ENCODE measurements around the gene CFAP53. TPM values are rescaled to one million over a fixed set of nuclear protein-coding genes. Genes with fewer than 3 reads are reported as not detected.

Gene CFAP53
- total RNA-seq, 1 experiment from 2014 or later, result 0.15 TPM

GRCh38 chr18:50307400-50307737 is 41.1 kb upstream of the CFAP53 start:
- Mint-ChIP-seq H3K4me3 (peak overlapping the region; percentile 67 to 74), H3K27me3 (ENCODE audit: low read depth) (peaks cover 74% of the 10 kb centered on the region), H3K27ac (no peak overlapping the region), H3K9me3 (peaks cover 4 to 7% of the 10 kb centered on the region in 2 experiments; a peak in 4 of 5 replicates), H3K36me3 (ENCODE audit: insufficient read depth in 1 of 3, low read depth in 3 of 3) (no peaks in the 10 kb centered on the region), H3K4me1 (peaks cover 4 to 6% of the 10 kb centered on the region in 2 experiments; a peak in 3 of 4 replicates)
- no peaks in the 10 kb centered on the region for H3K79me1 ChIP-seq (ENCODE audit: insufficient read depth, low read depth, low read length, poor library complexity, severe bottlenecking)
- H2BK20ac ChIP-seq (ENCODE audit: low read depth, low read length, poor library complexity, severe bottlenecking), result no peak overlapping the region
- no peak overlapping the region for H4K8ac ChIP-seq (replicated peaks; ENCODE audit: insufficient read length, low read depth, low read length)
- TF ChIP-seq, protein P1, sequence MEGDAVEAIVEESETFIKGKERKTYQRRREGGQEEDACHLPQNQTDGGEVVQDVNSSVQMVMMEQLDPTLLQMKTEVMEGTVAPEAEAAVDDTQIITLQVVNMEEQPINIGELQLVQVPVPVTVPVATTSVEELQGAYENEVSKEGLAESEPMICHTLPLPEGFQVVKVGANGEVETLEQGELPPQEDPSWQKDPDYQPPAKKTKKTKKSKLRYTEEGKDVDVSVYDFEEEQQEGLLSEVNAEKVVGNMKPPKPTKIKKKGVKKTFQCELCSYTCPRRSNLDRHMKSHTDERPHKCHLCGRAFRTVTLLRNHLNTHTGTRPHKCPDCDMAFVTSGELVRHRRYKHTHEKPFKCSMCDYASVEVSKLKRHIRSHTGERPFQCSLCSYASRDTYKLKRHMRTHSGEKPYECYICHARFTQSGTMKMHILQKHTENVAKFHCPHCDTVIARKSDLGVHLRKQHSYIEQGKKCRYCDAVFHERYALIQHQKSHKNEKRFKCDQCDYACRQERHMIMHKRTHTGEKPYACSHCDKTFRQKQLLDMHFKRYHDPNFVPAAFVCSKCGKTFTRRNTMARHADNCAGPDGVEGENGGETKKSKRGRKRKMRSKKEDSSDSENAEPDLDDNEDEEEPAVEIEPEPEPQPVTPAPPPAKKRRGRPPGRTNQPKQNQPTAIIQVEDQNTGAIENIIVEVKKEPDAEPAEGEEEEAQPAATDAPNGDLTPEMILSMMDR (conservative IDR thresholded peaks at IDR 0.05), result no peak
- H3T11ph ChIP-seq (ENCODE audit: low read length), result no peak overlapping the region
- H2BK15ac ChIP-seq (ENCODE audit: low read depth, low read length), result no peak overlapping the region
- no peak overlapping the region for H2BK12ac ChIP-seq (ENCODE audit: insufficient read length, low read depth, low read length)
- no peaks in the 10 kb centered on the region for H3K4me1 ChIP-seq (ENCODE audit: insufficient read depth, low read length)
- no peaks in the 10 kb centered on the region for H3K23me2 ChIP-seq (ENCODE audit: insufficient read length, low read depth, low read length, poor library complexity, severe bottlenecking)
- H2BK120ac ChIP-seq (ENCODE audit: low read depth, low read length, poor library complexity, severe bottlenecking), result no peak overlapping the region
- no peaks in the 10 kb centered on the region for H3K79me2 ChIP-seq (ENCODE audit: insufficient read depth, low read length)
- no peak overlapping the region for H3K14ac ChIP-seq (ENCODE audit: insufficient read depth, low read length)
- no peak overlapping the region for H3K9ac ChIP-seq (ENCODE audit: extremely low read depth, insufficient read length, low read length)
- H3K27ac ChIP-seq (ENCODE audit: insufficient read length, low read depth, low read length), result no peak overlapping the region
- no peaks in the 10 kb centered on the region for H4K20me1 ChIP-seq (ENCODE audit: control insufficient read depth, insufficient read depth, insufficient read length)
- H3K56ac ChIP-seq (ENCODE audit: insufficient read length, low read depth, low read length), result no peak overlapping the region
- no peak overlapping the region for H2AFZ ChIP-seq (ENCODE audit: low read length)
- H3K9me3 ChIP-seq (ENCODE audit: control insufficient read depth, low read depth, low read length), result no peaks in the 10 kb centered on the region
- H4K91ac ChIP-seq (ENCODE audit: insufficient read length, low read depth, low read length), result no peak overlapping the region
- no peak overlapping the region for H2BK5ac ChIP-seq (ENCODE audit: insufficient read length, low read length)
- no peak overlapping the region for H3K4ac ChIP-seq (ENCODE audit: low read depth, low read length)
- H3K23ac ChIP-seq (ENCODE audit: insufficient read length, low read depth, low read length), result no peak overlapping the region
- no peak overlapping the region for H3K18ac ChIP-seq (ENCODE audit: insufficient read length, low read depth, low read length)
- no CpG with 5 or more reads among the region's 8 CpGs for WGBS (ENCODE audit: extremely low coverage, insufficient read length, low lambda C conversion rate)
- no peaks in the 10 kb centered on the region; the same call in 1 of the 2 replicates for H3K27me3 ChIP-seq (ENCODE audit: insufficient read depth, low read length)
- no peak overlapping the region for H2AK5ac ChIP-seq (ENCODE audit: insufficient read length, low read length)
- DNase-seq, result no peak
- peak overlapping the region; percentile 71 for H3K4me2 ChIP-seq (ENCODE audit: insufficient read depth, insufficient read length, low read length)
- H4K5ac ChIP-seq (ENCODE audit: insufficient read length, low read depth, low read length), result no peak overlapping the region
